Medulla oblongata (tissue), 1 donor: Measurements from ENCODE around the gene SETBP1.
"Not testable (repeated sequence)": the region's sequence is repeated elsewhere in the genome, so short reads cannot be mapped to it uniquely, and the experiment has no call there.

ENCODE experiments used
- DNase-seq: peaks from one replicate; pipeline ENCODE4 v3.0.0-alpha.2; 2015; ENCODE audit errors: extremely low spot score

Gene SETBP1

GRCh38 chr18:44704135-44704789, 23.6 kb downstream of the SETBP1 start:
- DNase-seq: no peak

GRCh38 chr18:44705075-44705675, 24.5 kb downstream of the SETBP1 start:
- DNase-seq: no peak

DNA sequence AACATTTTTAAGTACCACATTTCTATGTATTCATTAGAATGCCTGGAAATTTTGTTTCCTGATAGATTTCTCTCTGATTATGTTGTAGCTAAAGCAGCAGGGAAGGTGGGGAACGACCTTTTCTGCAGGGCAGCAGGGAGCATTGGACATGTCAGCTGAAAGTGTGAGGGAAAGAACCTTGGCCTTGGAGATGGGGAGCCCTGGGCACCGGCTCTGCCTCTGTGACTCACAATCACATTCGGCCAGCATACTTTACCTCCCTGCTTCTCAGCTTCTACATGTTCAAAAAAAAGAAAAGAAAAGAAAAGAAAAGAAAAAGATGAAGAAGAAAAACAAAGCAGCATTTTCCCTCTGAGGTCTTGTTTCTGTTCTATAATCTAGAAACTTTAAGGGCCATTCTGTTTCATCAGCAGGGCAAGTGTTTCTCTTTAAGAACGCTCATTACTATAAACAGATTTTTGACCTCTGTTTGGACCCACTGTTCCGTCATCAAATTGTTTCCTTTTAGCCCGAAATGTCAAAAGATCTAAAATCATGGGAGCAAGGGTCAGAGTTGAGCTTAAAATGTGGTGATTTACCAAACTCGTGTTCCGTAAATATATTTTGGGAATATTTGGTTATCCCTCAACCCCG, 27.9 kb downstream of the SETBP1 start:
- DNase-seq: no peak

GRCh38 chr18:44709307-44710126, 28.8 kb downstream of the SETBP1 start:
- DNase-seq: peak; percentile 77

GRCh38 chr18:44710931-44711330, 30.2 kb downstream of the SETBP1 start:
- DNase-seq: no peak

- no peak for DNase-seq
Observed at GRCh38 chr18:44712025-44712424, 31.3 kb downstream of the SETBP1 start.

DNA sequence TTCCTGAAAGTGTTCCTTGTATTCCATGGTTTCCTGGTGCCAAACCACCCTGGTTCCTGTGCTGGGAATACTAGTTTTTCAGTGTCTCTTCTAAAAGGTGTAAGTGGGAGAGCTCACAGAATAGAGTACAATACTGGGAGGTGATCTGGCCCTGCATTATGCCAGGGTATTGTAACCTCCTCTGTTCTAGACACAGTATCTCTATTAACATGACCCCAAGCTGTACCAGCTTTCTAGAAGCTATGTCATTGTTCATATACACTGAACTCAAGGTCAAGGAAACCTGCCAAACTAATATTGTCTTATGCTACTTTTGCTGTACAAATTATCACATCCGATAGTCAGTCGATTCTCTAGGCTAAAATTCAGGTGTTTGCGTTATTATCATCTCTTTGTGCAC, 32.7 kb downstream of the SETBP1 start:
- no peak for DNase-seq

GRCh38 chr18:44714376-44714775, 33.7 kb downstream of the SETBP1 start:
- DNase-seq: no peak

- no peak for DNase-seq
Observed at GRCh38 chr18:44715245-44715644, 34.6 kb downstream of the SETBP1 start.

GRCh38 chr18:44715842-44716241, 35.2 kb downstream of the SETBP1 start:
- DNase-seq: no peak

DNA sequence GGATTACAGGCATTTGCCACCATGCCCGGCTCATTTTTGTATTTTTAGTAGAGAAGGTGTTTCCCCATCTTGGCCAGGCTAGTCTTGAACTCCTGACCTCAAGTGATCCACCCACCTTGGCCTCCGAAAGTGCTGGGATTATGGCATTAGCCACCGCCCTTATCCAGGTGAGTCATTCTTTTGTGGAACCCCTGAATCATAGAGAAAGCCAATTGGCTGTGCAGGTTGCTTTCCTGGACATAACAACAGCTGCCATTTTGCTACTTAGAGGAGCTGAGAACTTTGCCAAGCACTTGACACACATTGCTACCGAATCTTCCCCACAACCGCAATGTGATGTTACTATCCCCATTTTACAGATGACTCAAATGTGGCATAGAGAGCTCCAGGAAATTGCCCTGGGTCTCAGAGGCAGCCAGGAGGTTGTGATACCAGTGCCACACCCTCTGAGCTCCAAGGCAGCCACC, 36.0 kb downstream of the SETBP1 start:
- no peak for DNase-seq

DNA sequence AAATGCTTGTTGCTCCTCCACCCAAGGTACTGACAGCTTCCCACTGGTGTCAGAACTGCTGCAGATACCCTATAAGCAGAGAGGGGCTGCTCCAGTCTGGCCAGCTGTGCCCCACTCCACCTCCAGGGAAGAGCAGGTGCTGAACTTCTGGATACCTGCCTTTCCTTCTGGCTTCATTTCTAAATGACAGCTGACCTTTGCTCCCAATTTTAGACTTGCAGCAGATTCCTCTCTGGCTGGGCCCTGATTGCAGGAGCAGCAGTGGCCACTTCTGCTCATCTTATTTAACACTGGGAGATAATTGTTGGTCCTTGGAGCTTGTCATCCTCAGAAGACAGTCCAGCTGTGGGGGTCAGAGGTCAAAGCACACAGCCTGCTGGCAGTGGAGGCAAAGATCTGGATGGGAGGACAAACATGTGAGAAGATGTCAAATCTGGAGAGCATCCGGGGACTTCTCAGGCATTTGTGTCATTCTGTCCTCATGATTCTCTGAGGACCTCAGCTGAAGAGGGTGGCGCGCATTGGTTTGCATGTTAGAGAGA, 38.9 kb downstream of the SETBP1 start:
- no peak for DNase-seq

DNA sequence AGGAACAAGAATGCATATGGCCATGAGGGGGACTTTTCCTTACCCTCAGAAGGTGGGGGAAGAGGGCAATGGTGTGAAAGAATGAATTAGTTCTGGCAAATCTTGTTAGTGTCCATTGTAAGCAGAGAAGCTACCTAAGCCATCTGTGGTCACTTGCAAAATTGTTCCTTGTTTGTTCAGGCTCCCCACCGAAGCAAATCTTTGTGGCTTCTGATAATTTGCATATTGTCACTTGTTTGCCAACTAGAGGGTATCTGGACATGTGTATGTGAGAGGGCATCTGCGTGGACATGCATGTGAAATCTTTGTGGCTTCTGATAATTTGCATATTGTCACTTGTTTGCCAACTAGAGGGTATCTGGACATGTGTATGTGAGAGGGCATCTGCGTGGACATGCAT, 41.1 kb downstream of the SETBP1 start:
- not testable (repeated sequence) for DNase-seq

GRCh38 chr18:44723411-44723810, 42.7 kb downstream of the SETBP1 start:
- peak; percentile 47 for DNase-seq

- DNase-seq: peak; percentile 52
Observed at GRCh38 chr18:44724105-44724778, 43.6 kb downstream of the SETBP1 start.

- peak; percentile 63 for DNase-seq
Observed at GRCh38 chr18:44725300-44726058, 44.8 kb downstream of the SETBP1 start.

GRCh38 chr18:44726059-44726421, 45.4 kb downstream of the SETBP1 start:
- DNase-seq: no peak

DNA sequence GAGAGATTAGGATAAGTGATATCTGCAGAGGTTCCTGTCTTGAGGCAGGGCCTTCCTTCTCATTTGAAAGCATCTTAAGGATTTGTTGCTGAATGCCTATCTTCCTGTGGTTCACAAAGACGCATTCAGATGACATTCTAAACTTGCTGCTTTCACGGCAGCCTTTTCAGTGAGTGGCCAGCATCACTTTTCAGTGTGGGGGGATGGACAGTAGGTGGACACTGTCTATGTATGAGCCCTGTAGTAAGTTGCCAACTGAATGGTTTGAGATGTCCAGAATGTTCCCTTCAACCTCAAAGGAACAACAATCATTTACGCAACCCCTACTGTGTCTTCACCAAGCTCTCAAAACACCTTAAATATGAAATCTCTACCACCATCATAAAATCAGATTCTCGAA, 46.6 kb downstream of the SETBP1 start:
- DNase-seq: no peak

DNA sequence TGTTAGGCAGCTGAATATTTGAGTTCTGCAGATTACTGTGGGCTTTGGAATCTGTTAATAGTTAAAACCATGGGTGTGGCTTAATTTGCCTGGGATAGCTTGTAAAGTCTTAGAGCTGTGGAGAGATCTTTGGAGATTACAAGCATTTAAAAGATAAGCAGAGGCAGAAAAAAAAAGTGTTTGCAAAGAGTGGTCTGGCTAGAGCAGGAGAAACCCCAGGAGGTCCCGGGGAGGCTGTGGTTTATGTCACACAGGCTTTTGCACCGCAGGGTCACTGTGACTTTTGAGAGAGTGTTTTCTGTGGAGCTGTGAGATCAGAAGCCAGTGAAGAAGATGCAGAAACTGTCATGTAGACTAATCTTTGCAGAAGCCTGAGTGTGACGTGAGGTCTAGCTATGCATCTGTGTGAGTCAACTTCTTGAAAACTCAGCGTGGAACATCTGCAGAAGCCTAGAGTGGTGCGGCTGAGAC, 49.0 kb downstream of the SETBP1 start:
- DNase-seq: no peak

- no peak for DNase-seq
Observed at GRCh38 chr18:44730803-44731529, 50.3 kb downstream of the SETBP1 start.
